Measurements from ENCODE around the gene RLBP1.

RLBP1 gene

DNA sequence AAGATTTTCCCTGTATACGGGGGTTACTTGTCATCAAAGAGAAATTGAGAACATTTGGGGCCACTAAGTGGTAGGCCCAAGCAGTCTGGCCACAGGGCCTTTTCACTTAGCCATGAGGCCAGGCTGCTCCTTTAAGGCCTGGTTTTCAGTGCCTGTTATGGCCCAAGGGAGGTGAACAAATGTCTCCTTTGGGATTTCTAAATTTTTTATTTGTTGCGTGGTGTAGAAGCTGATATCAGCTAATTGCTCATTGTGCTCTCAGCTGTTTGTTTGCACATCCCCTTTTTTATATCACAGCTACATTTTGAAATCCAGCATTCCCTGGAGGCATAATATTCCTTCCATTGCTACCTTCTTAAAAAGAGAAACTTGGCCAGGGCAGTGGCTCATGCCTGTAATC, 48.5 kb downstream of the RLBP1 start:
- no peak for TF ChIP-seq MYC (IDR thresholded peaks at IDR 0.05; ENCODE audit: low read depth, low read length)
- TF ChIP-seq POLR2A (IDR thresholded peaks at IDR 0.05; ENCODE audit: extremely low read depth, insufficient read length): no peak
- no peak for TF ChIP-seq MAX (IDR thresholded peaks at IDR 0.05; ENCODE audit: low read depth, low read length)
- TF ChIP-seq, protein P1, sequence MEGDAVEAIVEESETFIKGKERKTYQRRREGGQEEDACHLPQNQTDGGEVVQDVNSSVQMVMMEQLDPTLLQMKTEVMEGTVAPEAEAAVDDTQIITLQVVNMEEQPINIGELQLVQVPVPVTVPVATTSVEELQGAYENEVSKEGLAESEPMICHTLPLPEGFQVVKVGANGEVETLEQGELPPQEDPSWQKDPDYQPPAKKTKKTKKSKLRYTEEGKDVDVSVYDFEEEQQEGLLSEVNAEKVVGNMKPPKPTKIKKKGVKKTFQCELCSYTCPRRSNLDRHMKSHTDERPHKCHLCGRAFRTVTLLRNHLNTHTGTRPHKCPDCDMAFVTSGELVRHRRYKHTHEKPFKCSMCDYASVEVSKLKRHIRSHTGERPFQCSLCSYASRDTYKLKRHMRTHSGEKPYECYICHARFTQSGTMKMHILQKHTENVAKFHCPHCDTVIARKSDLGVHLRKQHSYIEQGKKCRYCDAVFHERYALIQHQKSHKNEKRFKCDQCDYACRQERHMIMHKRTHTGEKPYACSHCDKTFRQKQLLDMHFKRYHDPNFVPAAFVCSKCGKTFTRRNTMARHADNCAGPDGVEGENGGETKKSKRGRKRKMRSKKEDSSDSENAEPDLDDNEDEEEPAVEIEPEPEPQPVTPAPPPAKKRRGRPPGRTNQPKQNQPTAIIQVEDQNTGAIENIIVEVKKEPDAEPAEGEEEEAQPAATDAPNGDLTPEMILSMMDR (IDR thresholded peaks at IDR 0.05; ENCODE audit: low read depth, low read length): no peak
- DNase-seq (ENCODE audit: low read depth): no peak
- H3K4me3 ChIP-seq (ENCODE audit: low read depth, low read length): no peak overlapping the region

DNA sequence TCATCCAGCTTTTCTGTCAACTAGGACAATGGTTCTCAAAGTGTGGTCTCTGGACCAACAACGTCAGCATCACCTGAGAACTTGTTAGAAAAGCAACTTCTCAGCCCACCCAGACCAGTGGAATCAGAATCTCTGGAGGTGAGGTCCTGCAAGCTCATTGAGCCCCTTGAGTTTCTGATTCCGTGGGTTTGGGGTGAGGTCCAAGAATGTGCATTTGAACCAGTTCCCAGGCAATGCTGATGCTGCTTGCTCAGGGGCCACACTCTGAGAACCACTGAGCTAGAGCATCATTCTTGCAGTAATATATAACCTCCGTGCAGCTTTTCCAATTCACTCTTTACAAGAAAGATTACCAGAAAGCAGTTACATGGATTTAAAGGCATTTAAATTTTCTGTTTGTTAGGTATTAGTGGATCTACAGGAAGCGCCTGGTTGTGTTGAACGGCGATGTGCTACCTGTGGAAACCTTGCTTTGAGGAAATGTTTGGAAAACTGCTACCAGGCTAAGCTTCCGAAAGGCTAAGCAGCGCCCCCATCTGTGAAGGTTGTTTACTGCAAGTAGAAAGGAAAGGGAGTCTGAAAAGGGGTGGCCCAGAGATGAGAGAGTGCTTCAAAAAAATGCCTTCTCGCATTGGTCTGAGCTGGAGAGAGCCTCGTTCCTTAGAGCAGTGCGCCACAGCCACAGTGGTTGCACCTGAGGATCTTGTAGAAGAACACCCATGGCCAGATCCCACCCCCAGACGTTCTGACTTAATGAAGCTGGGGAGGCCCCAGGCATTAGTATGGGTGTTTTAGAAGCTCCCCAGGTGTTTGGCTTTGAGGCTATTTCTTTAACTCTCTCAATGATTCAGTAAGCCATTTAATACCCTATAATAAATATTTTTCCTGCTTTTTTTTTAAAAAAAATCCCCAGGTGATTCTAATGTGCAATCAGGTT, 50.0 kb downstream of the RLBP1 start:
- TF ChIP-seq POLR2A (IDR thresholded peaks at IDR 0.05; ENCODE audit: extremely low read depth, insufficient read length): no peak
- TF ChIP-seq, protein P1 (IDR thresholded peaks at IDR 0.05; ENCODE audit: low read depth, low read length): peak; percentile 84
- H3K4me3 ChIP-seq (ENCODE audit: low read depth, low read length): no peak overlapping the region
- peak; percentile 55 for DNase-seq (ENCODE audit: low read depth)

DNA sequence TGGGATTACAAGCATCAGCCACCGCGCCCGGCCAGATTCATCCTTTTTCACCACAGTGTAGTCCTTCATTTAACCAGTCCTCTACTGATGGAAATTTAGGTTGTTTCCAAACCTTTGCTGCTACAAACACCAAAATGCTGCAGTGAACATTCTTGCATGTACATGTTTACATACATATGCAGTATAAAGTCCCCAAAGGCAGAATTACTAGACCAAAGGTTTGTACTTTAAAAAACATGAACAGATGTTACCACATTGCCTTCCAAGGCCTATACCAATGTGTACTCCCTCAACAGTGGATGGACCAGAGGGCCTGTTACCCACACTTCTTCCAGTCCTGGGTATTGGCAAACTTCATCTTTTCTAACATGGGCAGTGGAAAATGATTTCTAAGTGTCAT, 51.0 kb downstream of the RLBP1 start:
- DNase-seq (ENCODE audit: low read depth): no peak
- TF ChIP-seq, protein P1 (IDR thresholded peaks at IDR 0.05; ENCODE audit: low read depth, low read length): no peak
- TF ChIP-seq MAX (IDR thresholded peaks at IDR 0.05; ENCODE audit: low read depth, low read length): no peak
- no peak overlapping the region for H3K4me3 ChIP-seq (ENCODE audit: low read depth, low read length)

DNA sequence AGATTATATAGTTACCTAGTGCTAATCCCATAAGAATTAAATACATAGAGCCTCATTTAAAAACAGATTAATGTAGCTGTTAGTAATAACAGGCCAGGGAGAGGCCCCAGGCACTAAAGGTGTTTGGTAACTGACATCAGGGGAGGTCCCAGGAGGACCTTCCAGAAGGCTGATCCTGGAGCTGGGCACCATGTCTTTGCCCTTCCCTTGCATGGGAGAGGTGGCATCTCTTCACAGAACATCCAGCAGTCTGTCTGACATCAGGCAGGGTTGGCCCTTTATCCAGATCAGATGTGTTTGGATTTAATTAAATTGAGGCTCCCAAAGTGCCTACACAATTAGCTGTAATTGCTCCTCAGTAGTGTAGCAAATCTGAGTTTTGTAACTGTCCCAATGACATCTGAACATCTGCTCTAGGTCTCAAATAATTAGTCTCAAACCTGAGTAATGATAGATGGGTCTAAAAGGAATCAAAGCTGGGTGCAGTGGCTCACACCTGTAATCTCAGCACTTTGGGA, 53.0 kb downstream of the RLBP1 start:
- H3K4me3 ChIP-seq (ENCODE audit: low read depth, low read length): no peak overlapping the region
- no peak for DNase-seq (ENCODE audit: low read depth)
- TF ChIP-seq MAX (IDR thresholded peaks at IDR 0.05; ENCODE audit: low read depth, low read length) (no peak), MYC (IDR thresholded peaks at IDR 0.05; ENCODE audit: low read depth, low read length) (no peak), POLR2A (IDR thresholded peaks at IDR 0.05; ENCODE audit: extremely low read depth, insufficient read length) (no peak)
- TF ChIP-seq, protein P1 (IDR thresholded peaks at IDR 0.05; ENCODE audit: low read depth, low read length): no peak

GRCh38 chr15:89167267-89168176, 53.9 kb downstream of the RLBP1 start:
- DNase-seq (ENCODE audit: low read depth): peak; percentile 65
- H3K4me3 ChIP-seq (ENCODE audit: low read depth, low read length): no peak overlapping the region
- TF ChIP-seq MYC (IDR thresholded peaks at IDR 0.05; ENCODE audit: low read depth, low read length): no peak

DNA sequence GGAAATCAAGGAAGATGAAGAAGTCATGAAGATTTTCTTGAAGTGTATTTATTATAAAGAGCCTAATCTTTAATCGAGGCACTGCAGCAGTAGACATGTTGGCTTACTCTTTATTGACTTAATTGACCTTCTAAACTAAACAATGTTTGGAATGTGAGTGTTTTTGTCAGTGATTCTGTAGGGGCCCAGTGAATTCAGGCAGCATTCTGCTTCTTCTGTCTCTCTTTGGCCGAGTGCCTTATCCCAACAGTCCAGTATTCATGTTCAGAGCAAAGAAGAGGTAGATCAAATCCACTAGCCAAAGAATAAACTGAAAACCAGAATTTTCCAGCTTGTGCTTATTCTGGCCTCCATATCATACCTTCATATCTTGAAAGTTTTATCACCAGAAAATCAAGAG, 55.7 kb downstream of the RLBP1 start:
- DNase-seq (ENCODE audit: low read depth): no peak
- no peak overlapping the region for H3K4me3 ChIP-seq (ENCODE audit: low read depth, low read length)
- TF ChIP-seq, protein P1 (IDR thresholded peaks at IDR 0.05; ENCODE audit: low read depth, low read length): no peak
- TF ChIP-seq POLR2A (IDR thresholded peaks at IDR 0.05; ENCODE audit: extremely low read depth, insufficient read length) (no peak), MYC (IDR thresholded peaks at IDR 0.05; ENCODE audit: low read depth, low read length) (no peak), MAX (IDR thresholded peaks at IDR 0.05; ENCODE audit: low read depth, low read length) (no peak)
